NCI-H2196 (cell line): ENCODE results near the gene PTGES3L.
"Not testable (repeated sequence)": the region's sequence is repeated elsewhere in the genome, so short reads cannot be mapped to it uniquely, and the experiment has no call there.

Experiments
- DNase-seq: peaks from one replicate; lab custom pipeline; 2025; ENCODE audit not compliant: unreplicated experiment; lab: John Stamatoyannopoulos, UW

The PTGES3L gene

DNA sequence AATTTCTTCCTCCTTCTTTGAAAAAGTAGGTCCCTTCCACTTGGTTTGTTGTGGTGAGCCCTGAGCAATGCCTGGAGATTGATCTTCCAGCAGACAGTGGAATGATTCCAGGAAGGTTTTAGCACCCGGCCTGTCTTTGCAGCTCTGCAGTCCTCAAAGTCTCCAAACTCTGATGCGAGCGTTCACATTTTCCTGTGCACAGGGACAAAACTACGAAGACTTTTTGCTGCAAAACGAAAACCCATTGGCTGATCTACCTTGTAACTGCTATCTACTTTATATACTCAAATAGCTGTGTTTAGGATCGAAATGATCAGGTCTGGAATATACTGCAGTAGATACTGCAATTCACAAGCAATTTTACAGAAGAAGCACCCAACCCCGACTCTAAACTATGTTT, 57.6 kb downstream of the PTGES3L start:
- DNase-seq: no peak

DNA sequence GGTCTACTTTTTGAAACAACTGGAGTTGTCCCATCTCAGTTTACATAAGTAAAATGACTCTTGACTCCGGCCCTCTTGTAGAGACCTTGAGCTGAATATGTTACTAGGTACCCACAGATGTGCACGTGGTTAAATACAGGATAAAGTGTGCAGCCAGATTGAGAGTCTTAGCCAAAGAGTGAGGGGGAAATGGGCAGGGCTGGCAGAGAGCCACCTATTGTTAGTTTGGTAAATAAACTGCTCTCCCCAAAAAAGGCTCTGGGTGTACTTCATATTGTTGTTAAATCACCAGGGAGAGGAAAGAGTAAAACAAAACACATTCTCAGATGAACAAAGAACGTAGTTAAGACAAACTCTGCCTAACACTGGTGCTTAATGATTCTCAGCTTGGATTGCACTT, 59.0 kb downstream of the PTGES3L start:
- DNase-seq: no peak

DNA sequence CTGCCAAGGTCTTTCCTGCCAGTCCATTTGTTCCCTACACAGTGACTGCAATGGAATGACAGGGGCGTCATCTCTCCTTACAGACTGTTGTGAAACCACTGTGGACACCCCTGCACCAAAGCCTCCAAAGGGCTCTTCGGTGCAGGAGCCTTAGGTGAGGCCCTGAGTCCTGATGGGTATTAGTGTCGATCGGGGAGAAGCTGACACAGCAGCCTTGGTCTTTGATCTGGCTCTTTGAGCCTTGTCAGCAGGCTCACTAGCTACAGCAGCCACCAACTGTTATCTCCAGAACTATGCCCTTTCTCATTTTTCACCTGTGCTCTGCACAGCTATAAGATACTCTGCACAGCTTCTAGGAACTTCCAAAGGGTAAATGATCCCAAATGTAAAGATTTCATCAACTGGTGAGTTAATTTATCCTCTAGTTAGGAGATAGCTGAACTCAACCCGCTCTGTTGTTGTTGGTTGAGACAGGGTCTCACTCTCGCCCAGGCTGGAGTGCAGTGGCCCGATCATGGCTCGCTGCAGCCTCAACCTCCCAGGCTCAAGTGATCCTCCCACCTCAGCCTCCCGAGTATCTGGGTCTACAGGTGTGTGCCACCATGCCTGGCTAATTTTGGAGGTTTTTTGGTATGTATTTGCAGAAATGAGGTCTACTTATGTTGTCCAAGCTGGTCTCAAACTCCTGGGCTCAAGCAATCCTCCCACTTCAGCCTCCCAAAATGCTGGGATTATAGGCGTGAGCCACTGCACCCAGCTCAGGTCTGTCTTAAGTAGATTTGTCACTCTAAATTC, 59.6 kb downstream of the PTGES3L start:
- DNase-seq: no peak

DNA sequence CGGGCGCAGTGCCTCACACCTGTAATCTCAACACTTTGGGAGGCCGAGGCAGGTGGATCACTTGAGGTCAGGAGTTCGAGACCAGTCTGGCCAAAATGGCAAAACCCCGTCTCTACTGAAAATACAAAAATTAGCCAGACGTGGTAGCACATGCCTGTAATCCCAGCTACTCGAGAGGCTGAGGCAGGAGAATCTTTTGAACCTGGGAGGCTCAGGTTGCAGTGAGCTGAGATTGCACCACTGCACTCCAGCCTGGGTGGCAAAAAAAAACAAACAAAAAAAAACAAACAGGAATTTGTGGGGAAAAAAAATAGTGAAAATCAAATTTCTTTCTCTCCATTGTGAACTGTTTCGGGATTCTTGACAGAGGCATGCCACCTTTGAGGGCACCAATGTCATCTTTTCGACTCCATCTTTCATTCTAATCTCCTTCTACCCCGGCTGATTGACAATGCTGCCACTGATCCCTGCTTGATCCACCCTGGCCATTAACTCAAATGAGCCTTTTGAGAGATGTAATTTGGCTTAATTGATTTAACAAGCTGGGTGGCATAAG, 60.3 kb downstream of the PTGES3L start:
- DNase-seq: not testable (repeated sequence)

DNA sequence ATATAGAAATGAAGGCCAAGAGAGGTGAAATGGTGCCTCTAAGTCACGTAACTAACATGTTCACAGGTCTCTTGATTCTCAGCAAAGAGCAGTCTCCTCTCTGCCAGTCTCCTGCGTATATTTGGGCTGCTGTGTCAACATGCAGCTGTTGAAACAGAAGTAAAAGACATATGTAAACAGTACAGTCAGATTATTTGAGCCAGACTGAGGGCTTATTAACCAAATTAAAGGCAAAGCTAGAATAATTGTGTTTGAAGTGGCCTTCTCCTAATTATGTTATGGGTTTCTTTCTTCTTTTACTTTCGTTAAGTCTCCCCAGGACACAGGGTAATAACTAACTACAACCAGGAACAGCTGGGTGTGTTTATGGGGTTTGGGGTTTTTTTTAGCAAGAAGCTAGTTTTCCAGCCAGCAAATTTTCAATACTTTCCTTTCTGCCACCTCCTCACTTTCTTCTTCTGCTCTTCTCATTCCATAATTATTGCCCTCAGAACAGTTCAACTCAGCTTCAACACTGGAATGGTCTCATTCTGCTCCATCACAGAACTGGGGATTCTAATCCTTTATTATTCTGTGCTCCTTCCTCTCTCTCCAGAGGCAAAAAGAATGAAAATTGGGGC, 60.9 kb downstream of the PTGES3L start:
- DNase-seq: peak; percentile 24
